ENCODE measurements around the gene GNAS. TPM values are rescaled to one million over a fixed set of nuclear protein-coding genes. Genes with fewer than 3 reads are reported as not detected.

The GNAS gene
- total RNA-seq, 1 experiment from 2014 or later, result 1,108 TPM

GRCh38 chr20:58898629-58899408, 46.3 kb downstream of the GNAS start:
- DNase-seq (ENCODE audit: low read depth), result no peak

GRCh38 chr20:58899512-58899911, 47.0 kb downstream of the GNAS start:
- no peak for DNase-seq (ENCODE audit: low read depth)

GRCh38 chr20:58900397-58900796, 47.9 kb downstream of the GNAS start:
- no peak for DNase-seq (ENCODE audit: low read depth)

GRCh38 chr20:58901488-58902402, 49.2 kb downstream of the GNAS start:
- DNase-seq (ENCODE audit: low read depth), result no peak

GRCh38 chr20:58903614-58904013, 51.1 kb downstream of the GNAS start:
- DNase-seq (ENCODE audit: low read depth), result no peak

GRCh38 chr20:58905236-58905635, 52.7 kb downstream of the GNAS start:
- no peak for DNase-seq (ENCODE audit: low read depth)

- DNase-seq (ENCODE audit: low read depth), result no peak
Observed at GRCh38 chr20:58906111-58906510, 53.6 kb downstream of the GNAS start.

- DNase-seq (ENCODE audit: low read depth), result peak; percentile 78
Observed at GRCh38 chr20:58906894-58907293, 54.4 kb downstream of the GNAS start.

- DNase-seq (ENCODE audit: low read depth), result peak; percentile 100
Observed at GRCh38 chr20:58907320-58908137, 55.0 kb downstream of the GNAS start.

- DNase-seq (ENCODE audit: low read depth), result no peak
Observed at GRCh38 chr20:58908221-58908620, 55.7 kb downstream of the GNAS start.

- DNase-seq (ENCODE audit: low read depth), result no peak
Observed at GRCh38 chr20:58908941-58909340, 56.4 kb downstream of the GNAS start.

- no peak for DNase-seq (ENCODE audit: low read depth)
Observed at GRCh38 chr20:58909585-58909984, 57.1 kb downstream of the GNAS start.

- no peak for DNase-seq (ENCODE audit: low read depth)
Observed at GRCh38 chr20:58910473-58910872, 58.0 kb downstream of the GNAS start.

GRCh38 chr20:58911309-58911708, 58.8 kb downstream of the GNAS start:
- no peak for DNase-seq (ENCODE audit: low read depth)

- DNase-seq (ENCODE audit: low read depth), result no peak
Observed at GRCh38 chr20:58911970-58912369, 59.5 kb downstream of the GNAS start.

- no peak for DNase-seq (ENCODE audit: low read depth)
Observed at GRCh38 chr20:58913079-58913478, 60.6 kb downstream of the GNAS start.

GRCh38 chr20:58918621-58919020, 66.1 kb downstream of the GNAS start:
- DNase-seq (ENCODE audit: low read depth), result no peak

GRCh38 chr20:58921564-58921963, 69.0 kb downstream of the GNAS start:
- DNase-seq (ENCODE audit: low read depth), result no peak

- DNase-seq (ENCODE audit: low read depth), result no peak
Observed at GRCh38 chr20:58922036-58922435, 69.5 kb downstream of the GNAS start.

- no peak for DNase-seq (ENCODE audit: low read depth)
Observed at GRCh38 chr20:58923117-58923712, 70.7 kb downstream of the GNAS start.

GRCh38 chr20:58926802-58927489, 74.4 kb downstream of the GNAS start:
- DNase-seq (ENCODE audit: low read depth), result no peak
